Testis (tissue), 3 donors: ENCODE results near the gene FKBP8. TPM values are rescaled to one million over a fixed set of nuclear protein-coding genes. Genes with fewer than 3 reads are reported as not detected.

Experiments used
- DNase-seq: peaks from one replicate; pipeline ENCODE4 v3.0.0-alpha.2; 2019
- H3K27ac ChIP-seq, 2 donors: fragments of 200-600 bp; sonication (generic); one replicate each; pipeline ENCODE4 v1.5.1; 2019
- H3K27me3 ChIP-seq: fragments of 200-600 bp; sonication (generic); one replicate; pipeline ENCODE4 v1.5.1; 2019
- H3K36me3 ChIP-seq: fragments of 200-600 bp; sonication (generic); one replicate; pipeline ENCODE4 v1.5.1; 2017; ENCODE audit warnings: low read depth; ENCODE audit errors: missing control alignments
- H3K4me1 ChIP-seq: fragments of 200-600 bp; sonication (generic); one replicate; pipeline ENCODE4 v1.5.1; 2019
- H3K4me3 ChIP-seq, 2 donors: fragments of 200-600 bp; sonication (generic); one replicate each; pipeline ENCODE4 v1.5.1; 2017 to 2019
- H3K9me3 ChIP-seq: fragments of 200-600 bp; sonication (generic); one replicate; pipeline ENCODE4 v1.5.1; 2017
- CTCF ChIP-seq, 3 experiments: fragments of 450-650 bp in 2 of 3; fragments of 200-600 bp in 1 of 3; sonication (generic) in 1 of 3; IDR thresholded peaks; one replicate each; pipeline ENCODE4 v1.5.1; 2016 to 2019; ENCODE audit warnings: antibody characterized with exemption in 3 of 3, mild to moderate bottlenecking in 2 of 3, moderate library complexity in 1 of 3
- POLR2A ChIP-seq: fragments of 450-650 bp; IDR thresholded peaks from one replicate; pipeline ENCODE4 v1.6.1; 2017; ENCODE audit warnings: antibody characterized with exemption, mild to moderate bottlenecking, moderate library complexity
- WGBS, 2 donors: methylation state at CpG; one replicate each; pipeline ENCODE4 v1.1.5; 2018; 5-methylcytosine and 5-hydroxymethylcytosine counted together
- intact Hi-C: fragments of 100-400 bp; cut with DNase I; formaldehyde crosslinking; loops from one replicate; pipeline ENCODE4 v1.15.1; 2023; ENCODE audit warnings: low total_unique reads
- polyA plus RNA-seq: library from polyadenylated mRNA; stranded (reverse); fragments of 350-450 nt; fragmentation: Illumina TruSeq; extraction: RNeasy Lipid Tissue Mini Kit (QIAGEN cat#74804); gene quantifications from one replicate; pipeline ENCODE4 v1.2.3, GENCODE V29; 2014; ENCODE audit warnings: low read depth, low replicate concordance; ENCODE audit not compliant: insufficient read depth
- total RNA-seq, 2 donors: library from RNA; depleted of rRNA; stranded (reverse); fragments of >200 nt; gene quantifications; one replicate each; pipeline ENCODE4 v1.2.3, GENCODE V29; 2016

The FKBP8 gene
- total and polyA plus RNA-seq, 3 donors from 2014 or later, result 571 to 614 (median 587) TPM

GRCh38 chr19:18500799-18501198 lies 42.6 kb downstream of the FKBP8 start:
- no peak for DNase-seq
- Histone ChIP-seq H3K27ac (peak overlapping the region; percentile 55 to 62), H3K4me3 (no peak overlapping the region), H3K36me3 (no peaks in the 10 kb centered on the region), H3K4me1 (peaks cover 76% of the 10 kb centered on the region), H3K9me3 (no peaks in the 10 kb centered on the region), H3K27me3 (no peaks in the 10 kb centered on the region)
- TF ChIP-seq CTCF (IDR thresholded peaks at IDR 0.05) (no peak), POLR2A (no peak)
- 54 to 65% methylated on average over 8 to 11 of the region's 11 CpGs for WGBS, 2 donors
- intact Hi-C loops, result no loop called here

- Histone ChIP-seq H3K9me3 (no peaks in the 10 kb centered on the region), H3K4me1 (peaks cover 74% of the 10 kb centered on the region), H3K36me3 (no peaks in the 10 kb centered on the region), H3K27ac (peak overlapping the region; percentile 55 to 62), H3K4me3 (no peak overlapping the region), H3K27me3 (no peaks in the 10 kb centered on the region)
- DNase-seq, result no peak
- WGBS, 2 donors, result 43 to 47% methylated on average over 6 to 7 of the region's 7 CpGs
- intact Hi-C loops, result no loop called here
- TF ChIP-seq CTCF (IDR thresholded peaks at IDR 0.05), result no peak
- TF ChIP-seq POLR2A, result no peak
Observed at GRCh38 chr19:18500376-18500775, 43.0 kb downstream of the FKBP8 start.

GRCh38 chr19:18499055-18499775 lies 44.2 kb downstream of the FKBP8 start:
- H3K27me3 ChIP-seq, result no peaks in the 10 kb centered on the region
- WGBS, 2 donors, result 87 to 91% methylated on average over 7 of the region's 7 CpGs
- no peaks in the 10 kb centered on the region for H3K9me3 ChIP-seq
- H3K4me1 ChIP-seq, result peaks cover 74% of the 10 kb centered on the region
- peak overlapping the region in 1 of 2 donors; percentile 62 for H3K27ac ChIP-seq
- no peaks in the 10 kb centered on the region for H3K36me3 ChIP-seq
- intact Hi-C loops, result no loop called here
- H3K4me3 ChIP-seq, result no peak overlapping the region
- DNase-seq, result no peak
- TF ChIP-seq POLR2A, result no peak
- no peak for TF ChIP-seq CTCF (IDR thresholded peaks at IDR 0.05)

GRCh38 chr19:18496980-18497256 lies 46.5 kb downstream of the FKBP8 start:
- no peak overlapping the region for H3K27ac ChIP-seq
- H3K9me3 ChIP-seq, result no peaks in the 10 kb centered on the region
- no peaks in the 10 kb centered on the region for H3K27me3 ChIP-seq
- H3K4me3 ChIP-seq, result no peak overlapping the region
- 91 to 94% methylated on average over 4 of the region's 4 CpGs for WGBS, 2 donors
- no peak for TF ChIP-seq POLR2A
- no peaks in the 10 kb centered on the region for H3K36me3 ChIP-seq
- peaks cover 81% of the 10 kb centered on the region for H3K4me1 ChIP-seq
- intact Hi-C loops, result no loop called here
- no peak for DNase-seq

GRCh38 chr19:18496167-18496979 lies 47.0 kb downstream of the FKBP8 start:
- no peaks in the 10 kb centered on the region for H3K36me3 ChIP-seq
- H3K4me3 ChIP-seq, result no peak overlapping the region
- H3K4me1 ChIP-seq, result peaks cover 81% of the 10 kb centered on the region
- H3K9me3 ChIP-seq, result no peaks in the 10 kb centered on the region
- DNase-seq, result no peak
- intact Hi-C loops, result no loop called here
- WGBS, 2 donors, result 77 to 85% methylated on average over 11 of the region's 11 CpGs
- no peak overlapping the region for H3K27ac ChIP-seq
- TF ChIP-seq POLR2A, result no peak
- no peak for TF ChIP-seq CTCF (IDR thresholded peaks at IDR 0.05)
- H3K27me3 ChIP-seq, result no peaks in the 10 kb centered on the region
